Tibial nerve (tissue), 3 donors: ENCODE data around the gene SMS.

Source experiments
- POLR2A ChIP-seq, 2 donors: fragments of 450-650 bp; IDR thresholded peaks; one replicate each; pipeline ENCODE4 v1.6.1; 2017; ENCODE audit warnings: antibody characterized with exemption in 2 of 2, mild to moderate bottlenecking in 2 of 2, moderate library complexity in 2 of 2
- TF ChIP-seq, protein P1 (sequence below), 5 experiments: fragments of 200-600 bp in 3 of 5; fragments of 450-650 bp in 2 of 5; sonication (generic) in 3 of 5; IDR thresholded peaks; one replicate each; pipeline ENCODE4 v1.5.1; 2016 to 2019; ENCODE audit warnings: antibody characterized with exemption in 5 of 5, mild to moderate bottlenecking in 3 of 5, moderate library complexity in 2 of 5

- TF ChIP-seq, protein P1, sequence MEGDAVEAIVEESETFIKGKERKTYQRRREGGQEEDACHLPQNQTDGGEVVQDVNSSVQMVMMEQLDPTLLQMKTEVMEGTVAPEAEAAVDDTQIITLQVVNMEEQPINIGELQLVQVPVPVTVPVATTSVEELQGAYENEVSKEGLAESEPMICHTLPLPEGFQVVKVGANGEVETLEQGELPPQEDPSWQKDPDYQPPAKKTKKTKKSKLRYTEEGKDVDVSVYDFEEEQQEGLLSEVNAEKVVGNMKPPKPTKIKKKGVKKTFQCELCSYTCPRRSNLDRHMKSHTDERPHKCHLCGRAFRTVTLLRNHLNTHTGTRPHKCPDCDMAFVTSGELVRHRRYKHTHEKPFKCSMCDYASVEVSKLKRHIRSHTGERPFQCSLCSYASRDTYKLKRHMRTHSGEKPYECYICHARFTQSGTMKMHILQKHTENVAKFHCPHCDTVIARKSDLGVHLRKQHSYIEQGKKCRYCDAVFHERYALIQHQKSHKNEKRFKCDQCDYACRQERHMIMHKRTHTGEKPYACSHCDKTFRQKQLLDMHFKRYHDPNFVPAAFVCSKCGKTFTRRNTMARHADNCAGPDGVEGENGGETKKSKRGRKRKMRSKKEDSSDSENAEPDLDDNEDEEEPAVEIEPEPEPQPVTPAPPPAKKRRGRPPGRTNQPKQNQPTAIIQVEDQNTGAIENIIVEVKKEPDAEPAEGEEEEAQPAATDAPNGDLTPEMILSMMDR (IDR thresholded peaks at IDR 0.05) = peak in 1 of 5 experiments; percentile 27
- TF ChIP-seq POLR2A (IDR thresholded peaks at IDR 0.05) = no peak
These were observed 35.3 kb downstream of the SMS start for GRCh38 chrX:21975812-21976211.
